OCI-LY7 (cell line): ENCODE results near the gene TRIP10.

Experiments used
- CTCF ChIP-seq: fragments of 200-600 bp; sonication (generic); conservative IDR thresholded peaks from 2 replicates; pipeline ENCODE4 v1.5.1; 2014; ENCODE audit warnings: mild to moderate bottlenecking, antibody characterized with exemption, low read length, moderate library complexity, mixed read lengths
- EZH2phosphoT487 ChIP-seq: fragments of 200-600 bp; sonication (generic); IDR thresholded peaks from 2 replicates; pipeline ENCODE4 v1.6.1; 2018; ENCODE audit warnings: low read depth, borderline replicate concordance, mild to moderate bottlenecking, mixed run types, antibody characterized with exemption, low read length, moderate library complexity, mixed read lengths

GRCh38 chr19:6712692-6713670 lies 26.5 kb upstream of the TRIP10 start:
- TF ChIP-seq CTCF (no peak), EZH2phosphoT487 (no peak)
